GM19397 (cell line): ENCODE measurements around the gene MARCHF2.
"Not testable (repeated sequence)": the region's sequence is repeated elsewhere in the genome, so short reads cannot be mapped to it uniquely, and the experiment has no call there.

Source experiments
- ATAC-seq: cut with Tn5 transposase; IDR thresholded peaks from one replicate; pipeline ENCODE4 v1.9.1; 2021; ENCODE audit warnings: mild to moderate bottlenecking, moderate library complexity; ENCODE audit not compliant: unreplicated experiment

The MARCHF2 gene

DNA sequence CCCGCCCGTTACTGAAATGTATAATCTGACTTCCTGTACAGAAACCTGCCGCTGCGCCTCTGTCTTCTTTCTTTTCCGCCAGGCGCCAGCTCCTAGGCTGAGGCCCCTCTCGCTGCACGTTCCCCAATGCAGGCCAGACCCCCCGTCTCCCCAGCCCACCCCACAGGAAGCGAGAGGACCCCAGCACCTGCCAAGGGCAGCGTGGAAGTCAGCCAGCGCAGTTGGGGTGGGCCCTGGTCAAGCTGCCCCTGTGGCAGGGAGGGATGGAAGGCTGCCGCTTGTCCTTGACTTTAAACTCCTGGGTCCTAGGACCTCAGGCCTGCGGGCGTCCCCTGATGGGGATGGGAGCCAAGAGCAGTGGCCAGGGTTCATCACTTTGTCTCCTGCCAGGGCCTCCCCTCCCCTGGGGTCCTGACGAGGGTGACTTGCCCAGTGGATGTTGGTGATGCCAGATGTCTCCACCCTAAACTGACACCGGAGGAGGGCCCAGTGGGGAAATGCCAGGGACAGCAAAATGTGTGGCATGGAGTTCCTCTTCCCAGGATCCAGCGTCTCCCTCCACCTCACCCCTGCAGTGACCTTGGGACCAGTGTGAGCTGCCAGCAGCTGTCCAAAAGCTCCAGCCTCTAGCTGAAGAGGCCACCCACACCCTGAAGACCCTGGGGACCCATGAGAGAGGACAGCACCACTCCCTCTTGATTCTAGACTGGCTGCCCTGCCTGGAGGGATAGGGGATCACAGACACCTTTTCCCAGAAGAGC, 8.5 kb upstream of the MARCHF2 start:
- no peak for ATAC-seq

GRCh38 chr19:8410718-8411117, 2.4 kb upstream of the MARCHF2 start:
- ATAC-seq: not testable (repeated sequence)

DNA sequence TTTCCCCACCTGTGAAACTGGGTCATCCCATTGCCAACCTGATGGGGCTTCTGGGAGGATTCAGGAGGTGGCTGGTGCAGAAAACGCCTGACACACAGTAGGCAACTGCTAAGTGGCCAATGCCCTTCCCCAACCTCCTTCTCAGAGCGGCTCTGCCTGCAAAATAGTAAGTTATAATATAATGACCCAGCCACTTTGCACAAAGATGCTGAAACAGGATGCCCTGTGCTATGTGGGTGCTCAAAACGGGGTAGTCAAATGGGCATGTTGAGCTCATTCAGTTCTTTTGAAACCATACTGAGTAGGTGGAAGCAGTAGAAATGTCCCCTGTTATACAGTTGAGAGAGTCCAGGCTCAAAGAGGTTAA, 507 bp downstream of the MARCHF2 start:
- ATAC-seq: peak; percentile 3

DNA sequence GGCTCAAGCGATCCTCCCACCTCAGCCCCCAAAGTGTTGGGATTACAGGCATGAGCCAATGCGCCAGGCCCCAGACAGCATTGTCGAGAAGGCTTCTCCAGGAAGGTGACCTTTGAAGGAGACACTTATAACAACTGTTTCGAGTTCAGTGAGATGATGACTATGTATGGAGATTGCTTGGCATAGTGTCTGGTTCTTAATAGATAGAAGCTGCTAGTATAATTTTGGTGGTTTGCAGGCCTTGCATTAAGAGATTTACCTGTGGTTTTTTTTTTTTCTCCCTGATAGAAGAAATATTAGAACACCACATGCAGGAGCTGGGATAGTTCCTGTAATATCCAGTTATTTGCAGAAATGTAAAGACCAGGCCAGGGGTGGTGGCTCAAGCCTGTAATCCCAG, 3.7 kb downstream of the MARCHF2 start:
- ATAC-seq: no peak

GRCh38 chr19:8421484-8422461, 8.7 kb downstream of the MARCHF2 start:
- no peak for ATAC-seq

DNA sequence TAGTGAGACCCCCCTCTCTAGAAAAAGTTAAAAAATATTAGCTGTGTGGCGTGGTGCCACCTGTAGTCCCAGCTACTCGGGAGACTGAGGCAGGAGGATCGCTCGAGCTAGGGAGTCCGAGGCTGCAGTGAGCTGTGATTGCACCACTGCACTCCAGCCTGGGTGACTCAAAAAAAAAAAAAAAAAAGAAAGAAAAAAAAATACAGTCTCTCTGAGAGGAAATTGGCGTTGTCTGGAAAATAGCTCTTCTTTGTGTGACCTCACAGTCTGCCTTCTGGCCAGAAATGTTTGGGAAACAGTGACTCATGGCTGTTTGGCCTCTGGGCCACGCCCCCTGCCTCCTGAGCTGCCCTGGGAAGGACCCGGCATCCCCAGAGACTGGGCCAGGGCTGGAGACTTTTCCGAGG, 10.7 kb downstream of the MARCHF2 start:
- ATAC-seq: no peak

DNA sequence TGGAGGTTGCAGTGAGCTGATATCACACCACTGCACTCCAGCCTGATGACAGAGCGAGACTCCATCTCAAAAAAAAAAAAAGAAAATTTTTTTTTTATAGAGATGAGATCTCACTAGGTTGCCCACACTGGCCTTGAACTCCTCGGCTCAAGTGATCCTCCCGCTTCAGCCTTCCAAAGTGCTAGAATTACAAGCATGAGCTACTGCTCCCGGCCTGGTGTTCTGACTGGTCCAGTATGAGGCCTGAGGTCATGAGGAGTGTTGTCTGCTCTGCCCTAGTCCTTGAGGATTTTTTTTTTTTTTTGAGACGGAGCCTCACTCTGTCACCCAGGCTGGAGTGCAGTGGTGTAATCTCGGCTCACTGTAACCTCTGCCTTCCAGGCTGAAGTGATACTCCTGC, 12.2 kb downstream of the MARCHF2 start:
- not testable (repeated sequence) for ATAC-seq

GRCh38 chr19:8426283-8426682, 13.2 kb downstream of the MARCHF2 start:
- ATAC-seq: no peak

DNA sequence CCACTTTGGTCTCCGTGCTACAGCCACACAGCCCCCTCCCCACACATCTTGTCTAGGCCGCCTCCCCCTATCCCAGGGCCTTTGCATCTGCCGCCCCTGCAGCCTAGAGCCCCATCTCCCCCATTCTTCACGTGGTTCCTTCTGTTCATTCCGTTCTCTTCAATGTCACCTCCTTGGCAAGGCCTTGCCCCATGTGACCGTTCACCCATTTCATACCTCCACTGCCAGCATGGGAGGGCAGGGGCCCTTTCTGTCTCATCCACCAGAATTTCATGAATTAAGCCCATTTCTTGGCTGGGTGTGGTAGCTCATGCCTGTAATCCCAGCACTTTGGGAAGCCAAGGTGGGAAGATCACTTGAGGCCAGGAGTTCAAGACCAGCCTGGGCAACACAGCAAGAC, 15.9 kb downstream of the MARCHF2 start:
- no peak for ATAC-seq

- ATAC-seq: no peak
These were observed 16.7 kb downstream of the MARCHF2 start for GRCh38 chr19:8429826-8430225.

GRCh38 chr19:8430650-8431049, 17.5 kb downstream of the MARCHF2 start:
- no peak for ATAC-seq

DNA sequence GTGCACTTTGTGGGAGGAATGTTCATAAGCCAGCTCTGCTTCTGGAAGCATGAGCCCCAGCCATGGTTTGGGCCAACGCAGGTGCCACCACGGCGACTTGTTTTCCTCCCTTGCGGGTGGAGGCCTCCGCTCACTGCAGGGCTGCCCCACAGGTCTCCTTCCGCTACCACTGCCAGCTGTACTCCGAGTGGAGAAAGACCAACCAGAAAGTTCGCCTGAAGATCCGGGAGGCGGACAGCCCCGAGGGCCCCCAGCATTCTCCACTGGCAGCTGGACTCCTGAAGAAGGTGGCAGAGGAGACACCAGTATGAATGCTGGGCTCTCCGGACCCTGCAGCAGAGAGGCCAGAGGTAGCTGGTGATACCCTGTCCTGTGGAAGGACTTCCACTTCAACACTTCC, 25.1 kb downstream of the MARCHF2 start:
- ATAC-seq: no peak

DNA sequence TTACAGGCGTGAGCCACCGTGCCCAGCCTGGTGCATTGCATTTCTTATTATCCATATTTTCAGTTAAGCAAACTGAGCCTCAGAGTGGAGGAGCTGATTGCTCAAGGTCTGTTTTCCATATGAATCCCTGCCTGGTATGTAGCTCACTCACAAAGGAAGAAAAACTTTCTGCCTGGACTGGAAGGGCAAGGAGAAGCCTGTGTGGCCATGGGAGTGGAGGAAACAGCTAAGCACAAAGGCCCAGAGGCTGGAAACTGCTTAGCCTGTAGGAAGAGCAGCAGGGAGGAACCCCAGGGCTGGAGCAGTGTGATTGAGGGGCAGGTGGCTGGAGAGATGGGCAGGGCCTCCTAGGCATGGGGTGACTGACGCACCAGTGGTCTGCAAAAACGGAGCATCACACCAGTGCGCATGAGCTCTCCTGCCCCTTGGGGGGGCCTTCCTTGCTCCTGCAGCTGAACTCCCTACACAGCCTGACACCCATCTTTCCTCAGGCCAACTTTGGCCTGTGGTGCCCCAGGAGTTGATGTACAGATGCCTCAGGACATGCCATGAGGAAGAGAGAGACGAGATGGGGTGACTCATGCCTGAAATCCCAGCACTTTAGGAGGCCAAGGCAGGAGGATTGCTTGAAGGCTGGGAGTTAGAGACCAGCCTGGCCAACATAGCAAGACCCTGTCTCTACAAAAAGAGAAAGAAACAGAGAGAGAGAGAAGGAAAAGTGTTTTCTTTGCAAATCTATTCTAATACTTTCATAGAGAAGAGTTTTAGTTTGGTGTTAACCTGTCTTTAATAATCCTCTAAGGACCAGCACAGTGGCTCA, 28.8 kb downstream of the MARCHF2 start:
- no peak for ATAC-seq

GRCh38 chr19:8444140-8444676, 31.1 kb downstream of the MARCHF2 start:
- not testable (repeated sequence) for ATAC-seq

- peak; percentile 86 for ATAC-seq
These were observed 31.8 kb downstream of the MARCHF2 start, which contains the start of gene HNRNPM for GRCh38 chr19:8444677-8445487. Gene HNRNPM (plus strand): TSS chr19:8444975. CDS start chr19:8444999, 24 bp downstream.

DNA sequence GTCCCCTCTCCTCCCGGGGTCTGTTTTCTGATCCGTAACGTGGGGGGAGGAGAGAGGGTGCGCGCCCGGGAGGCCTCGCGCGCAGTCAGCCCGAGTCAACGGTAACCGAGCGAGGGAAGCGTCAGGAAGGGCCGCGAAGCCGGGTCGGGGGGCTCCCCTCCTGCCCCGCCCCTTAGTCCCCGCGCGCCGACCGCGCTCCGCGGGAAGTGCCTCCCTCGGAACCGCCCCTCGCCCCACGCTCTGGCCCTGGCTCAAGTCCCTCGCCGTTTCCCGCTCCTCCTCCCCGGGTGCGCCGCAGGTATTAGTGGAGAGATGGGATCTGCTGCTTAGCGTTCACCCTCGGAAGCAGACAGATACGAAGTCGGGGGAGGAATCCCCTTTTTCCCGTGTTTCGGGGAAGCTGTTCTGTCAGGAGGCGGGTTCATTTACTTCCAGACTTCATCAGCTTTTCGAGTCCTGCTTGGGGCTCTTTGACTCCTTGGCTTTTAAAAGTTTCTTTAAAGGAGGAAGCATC, 32.4 kb downstream of the MARCHF2 start:
- ATAC-seq: peak; percentile 31

DNA sequence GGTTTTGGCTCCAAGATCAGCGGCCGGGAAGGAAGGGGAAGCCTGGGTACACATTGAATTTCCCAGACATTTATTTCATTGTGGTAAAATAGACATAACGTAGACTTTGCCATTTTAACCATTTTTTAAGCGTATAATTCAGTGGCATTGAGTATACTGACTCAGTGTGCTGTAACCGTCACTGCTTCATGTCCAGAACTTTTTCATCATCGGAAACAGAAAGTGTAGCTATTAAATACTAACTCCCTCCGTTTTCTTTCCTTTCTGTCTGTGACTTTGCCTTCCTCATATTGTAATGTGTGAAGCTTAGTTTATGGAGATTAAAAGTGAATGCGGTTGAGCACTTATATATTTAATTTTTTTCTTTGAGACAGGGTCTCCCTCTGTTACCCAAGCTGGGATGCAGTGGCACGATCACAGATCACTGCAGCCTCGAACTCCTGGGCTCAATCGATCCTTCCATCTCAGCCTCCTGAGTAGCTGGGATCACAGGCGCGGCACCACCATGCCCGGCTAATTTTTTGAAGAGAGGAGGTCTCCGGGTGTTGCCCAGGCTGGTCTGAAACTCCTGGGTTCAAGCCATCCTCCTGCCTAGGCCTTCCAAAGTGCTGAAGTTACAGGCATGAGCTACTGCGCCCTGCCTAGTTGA, 33.1 kb downstream of the MARCHF2 start:
- no peak for ATAC-seq

GRCh38 chr19:8449830-8450229, 36.7 kb downstream of the MARCHF2 start:
- ATAC-seq: no peak

GRCh38 chr19:8451377-8451776, 38.3 kb downstream of the MARCHF2 start:
- ATAC-seq: no peak
